NCI-H2196 (cell line): Measurements from ENCODE around the gene PPP1R9A.
A peak's percentile ranks its signal among the peaks of the same experiment; 100 is the strongest.

Experiments
- DNase-seq: peaks from one replicate; lab custom pipeline; 2025; ENCODE audit not compliant: unreplicated experiment; lab: John Stamatoyannopoulos, UW

The PPP1R9A gene

DNA sequence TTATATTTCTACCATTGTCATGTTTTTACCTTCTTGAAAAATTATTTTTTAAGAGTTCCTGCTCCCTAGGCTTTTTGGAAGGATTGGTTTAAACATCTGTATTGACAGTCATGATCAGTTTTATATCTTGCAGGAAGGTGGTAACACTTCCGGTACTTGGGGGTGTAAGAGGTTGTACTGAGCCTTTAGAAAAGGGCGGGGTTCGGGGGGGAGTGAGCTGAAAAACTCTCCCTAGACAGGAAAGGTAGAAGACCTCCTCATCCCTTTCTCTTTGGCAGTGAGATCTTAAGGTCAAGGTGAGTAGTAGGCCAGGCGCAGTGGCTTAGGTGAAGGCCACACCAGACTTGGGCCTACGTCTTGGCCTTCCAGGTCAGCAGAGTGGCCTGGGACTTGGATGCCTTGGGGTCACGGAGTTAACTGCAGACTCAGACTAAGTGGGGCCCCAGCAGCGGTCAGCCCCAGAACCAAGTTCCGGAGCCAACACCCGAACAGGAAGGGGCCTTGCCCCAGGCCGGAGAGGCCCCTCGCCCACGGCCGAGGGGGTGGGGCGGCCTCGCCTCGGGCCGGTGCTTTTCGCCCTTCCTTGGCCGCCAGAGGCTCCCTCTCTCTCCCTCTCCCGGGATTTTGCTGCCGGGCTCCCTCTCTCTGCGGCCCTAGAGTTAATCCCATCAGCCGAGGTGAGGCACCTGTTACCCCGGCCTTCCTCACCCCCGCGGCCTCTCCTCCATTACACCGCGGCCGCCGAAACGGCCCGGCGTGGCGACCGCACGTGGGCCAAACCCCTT, at the start of gene PPP1R9A:
Gene PPP1R9A (plus strand): TSS at position 569 of the 785 bp plus-strand sequence. CDS start 2,520 bp downstream, outside the sequence.
- DNase-seq = peak; percentile 53

DNA sequence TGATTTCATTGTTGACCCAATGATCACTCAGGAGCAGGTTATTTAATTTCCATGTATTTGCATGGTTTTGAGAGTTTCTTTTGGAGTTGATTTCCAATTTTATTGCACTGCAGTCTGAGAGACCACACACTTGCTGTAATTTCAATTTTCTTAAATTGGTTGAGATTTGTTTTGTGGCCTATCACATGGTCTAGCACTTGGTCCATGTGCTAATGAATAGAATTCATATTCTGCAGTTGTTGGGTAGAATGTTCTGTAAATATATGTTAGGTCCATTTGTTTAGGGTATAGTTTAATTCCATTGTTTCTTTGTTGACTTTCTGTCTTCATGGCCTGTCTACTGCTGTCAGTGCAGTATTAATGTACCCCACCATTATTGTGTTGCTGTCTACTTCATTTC, 36.3 kb upstream of the PPP1R9A start:
- no peak for DNase-seq

DNA sequence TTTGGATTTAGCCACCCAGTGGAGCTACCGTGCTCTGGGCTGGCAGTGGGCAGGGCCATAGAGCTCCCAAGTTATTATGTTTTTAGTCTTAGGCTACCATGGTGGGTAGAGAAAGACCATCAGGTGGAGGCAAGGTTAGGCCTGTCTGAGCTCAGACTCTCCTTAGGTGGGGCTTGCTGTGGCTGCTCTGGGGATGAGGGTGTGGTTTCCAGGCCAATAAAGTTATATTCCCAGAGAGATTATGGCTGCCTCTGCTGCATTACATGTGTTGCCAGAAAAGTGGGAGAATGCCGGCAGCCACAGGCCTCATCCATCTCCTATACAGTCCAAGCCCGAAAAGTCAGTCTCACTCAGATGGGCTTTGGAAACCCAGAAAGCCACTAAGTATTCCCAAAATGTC, 34.2 kb upstream of the PPP1R9A start:
- no peak for DNase-seq

DNA sequence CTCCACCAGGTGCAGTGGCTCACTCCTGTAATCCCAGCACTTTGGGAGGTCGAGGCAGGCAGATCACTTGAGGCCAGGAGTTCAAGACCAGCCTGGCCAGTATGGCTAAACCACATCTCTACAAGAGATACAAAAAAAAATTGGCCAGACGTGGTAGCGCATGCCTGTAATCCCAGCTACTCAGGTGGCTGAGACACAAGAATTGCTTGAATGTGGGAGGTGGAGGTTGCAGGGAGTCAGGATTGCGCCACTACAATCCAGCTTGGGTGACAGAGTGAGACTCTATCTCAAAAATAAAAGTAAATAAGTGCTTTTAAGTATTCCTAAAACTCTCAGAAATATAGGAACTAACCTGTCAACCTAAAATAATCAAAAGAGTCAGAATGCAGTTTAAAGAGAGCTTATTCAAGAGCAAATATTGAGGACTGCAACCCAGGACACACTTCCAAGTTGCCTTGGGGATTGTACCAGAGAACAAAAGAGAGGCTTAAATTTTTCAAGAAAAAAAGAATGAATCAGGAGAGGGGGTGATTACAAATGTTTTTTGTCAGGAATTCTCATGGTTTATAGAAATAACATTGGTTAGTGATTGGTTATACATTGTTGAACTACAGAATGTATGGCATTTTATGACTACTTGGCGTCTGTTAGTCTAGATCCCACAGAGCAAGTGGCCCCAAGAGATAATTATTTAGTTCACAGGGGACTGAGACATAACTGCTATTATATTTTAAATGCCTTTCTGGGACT, 33.2 kb upstream of the PPP1R9A start:
- no peak for DNase-seq

DNA sequence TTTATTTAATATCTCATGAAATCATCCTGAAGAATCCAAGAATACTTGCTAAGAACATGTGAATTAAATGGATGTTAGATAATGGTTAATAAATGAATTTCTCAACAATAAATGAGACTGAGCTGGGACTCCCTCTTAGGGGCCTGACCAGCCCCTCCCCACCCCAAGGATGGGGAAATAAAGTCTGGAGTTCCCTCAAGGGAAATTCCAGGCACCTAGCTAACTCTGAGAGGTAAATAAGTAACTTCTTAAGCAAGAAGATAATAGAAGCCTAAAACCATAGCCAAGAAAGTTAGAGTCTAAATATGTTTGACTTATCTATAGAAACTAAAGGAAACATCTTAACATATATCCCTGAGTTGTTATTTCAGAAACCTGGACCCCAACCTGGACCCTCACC, 32.2 kb upstream of the PPP1R9A start:
- DNase-seq = no peak

DNA sequence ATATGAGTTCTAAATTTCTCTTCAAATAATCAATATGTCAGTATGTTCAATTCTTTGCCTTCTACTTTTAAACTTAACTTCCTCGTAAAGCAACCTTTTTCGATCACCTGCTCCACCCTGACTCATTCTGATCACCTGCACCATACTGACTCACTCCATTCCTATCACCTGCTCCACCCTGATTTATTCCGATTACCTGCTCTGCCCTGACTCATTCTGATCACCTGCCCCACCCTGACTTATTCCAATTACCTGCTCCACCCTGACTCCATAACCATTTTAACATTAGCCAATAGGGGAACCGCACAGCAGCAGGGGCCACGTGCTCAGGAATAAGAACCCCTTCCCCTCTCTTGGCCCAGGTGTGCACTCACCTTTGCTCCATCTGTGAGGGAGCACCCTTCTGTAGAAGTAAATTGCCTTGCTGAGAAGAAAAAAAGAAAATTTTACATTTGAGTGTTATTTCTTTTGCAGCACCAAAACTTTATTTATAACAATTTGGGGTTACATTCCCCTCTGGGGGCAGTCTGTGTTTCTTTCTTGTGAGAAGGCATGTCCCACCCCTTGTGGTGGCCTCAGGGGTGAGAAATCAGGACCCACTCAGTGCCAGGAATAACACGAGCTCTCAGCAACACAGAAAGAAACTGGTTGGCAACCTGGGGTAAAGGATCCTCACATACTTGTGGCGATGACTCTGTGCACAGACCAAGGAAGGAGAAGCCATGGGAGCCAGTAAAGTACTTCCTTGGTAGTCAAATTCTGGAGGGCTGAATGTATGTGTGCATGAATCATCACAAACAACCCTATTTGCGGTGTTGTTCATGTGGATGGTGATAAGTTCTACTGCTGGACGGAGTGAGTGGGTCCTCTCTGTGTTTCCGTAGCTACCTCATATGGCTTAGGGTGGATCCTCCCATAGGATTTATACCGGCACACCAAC, 29.4 kb upstream of the PPP1R9A start:
- DNase-seq = no peak

DNA sequence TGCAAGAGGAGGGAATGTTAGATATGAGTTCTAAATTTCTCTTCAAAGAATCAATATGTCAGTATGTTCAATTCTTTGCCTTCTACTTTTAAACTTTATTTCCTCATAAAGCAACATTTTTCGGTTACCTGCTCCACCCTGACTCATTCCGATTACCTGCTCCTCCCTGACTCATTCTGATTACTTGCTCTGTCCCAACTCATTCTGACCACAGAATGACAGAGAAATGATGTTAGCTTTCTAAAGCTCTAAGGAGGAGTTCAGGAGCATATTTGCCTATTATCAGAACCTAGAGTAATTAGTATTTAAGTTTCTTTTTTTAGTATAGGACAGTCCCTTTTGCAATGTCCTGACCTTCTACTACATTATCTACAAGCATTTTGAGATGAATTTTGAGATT, 24.5 kb upstream of the PPP1R9A start:
- DNase-seq = no peak

DNA sequence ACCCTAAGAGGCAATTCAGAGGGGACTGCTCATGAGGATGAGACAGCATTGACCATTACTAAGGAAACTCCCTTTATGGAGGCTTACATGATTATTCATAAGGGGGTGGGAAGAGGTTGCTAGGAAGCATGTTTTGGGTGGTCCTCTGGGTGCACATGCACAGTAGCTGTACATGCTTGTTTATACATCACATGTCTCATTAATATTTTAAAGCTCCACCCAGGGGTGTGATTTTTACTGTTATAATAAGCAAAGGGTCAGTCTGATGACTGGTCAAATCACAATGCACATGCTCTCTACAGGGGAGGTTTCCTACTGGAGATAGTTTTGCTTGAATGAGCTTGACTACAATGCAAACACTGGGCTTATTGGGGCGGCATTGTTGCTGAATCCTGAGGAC, 23.8 kb upstream of the PPP1R9A start:
- no peak for DNase-seq

DNA sequence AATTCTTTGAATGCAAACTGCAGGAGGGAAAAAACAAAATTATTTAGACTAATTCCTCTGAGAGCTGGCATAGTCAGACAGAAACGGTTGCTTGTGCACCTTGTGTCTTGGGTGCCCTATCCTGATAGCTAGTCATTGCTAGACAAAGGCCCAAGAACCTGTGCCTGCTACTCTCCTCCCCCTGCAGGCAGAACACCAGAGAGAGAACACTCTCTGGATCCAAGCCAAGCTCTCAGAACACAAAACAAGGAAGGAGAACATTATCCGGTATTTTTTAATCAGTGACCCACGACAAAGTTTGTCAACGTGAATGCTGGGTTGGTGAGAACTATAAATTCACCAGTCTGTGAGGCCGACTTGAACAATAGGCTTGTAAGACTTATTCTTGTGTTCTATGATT, 18.8 kb upstream of the PPP1R9A start:
- DNase-seq = peak; percentile 58

DNA sequence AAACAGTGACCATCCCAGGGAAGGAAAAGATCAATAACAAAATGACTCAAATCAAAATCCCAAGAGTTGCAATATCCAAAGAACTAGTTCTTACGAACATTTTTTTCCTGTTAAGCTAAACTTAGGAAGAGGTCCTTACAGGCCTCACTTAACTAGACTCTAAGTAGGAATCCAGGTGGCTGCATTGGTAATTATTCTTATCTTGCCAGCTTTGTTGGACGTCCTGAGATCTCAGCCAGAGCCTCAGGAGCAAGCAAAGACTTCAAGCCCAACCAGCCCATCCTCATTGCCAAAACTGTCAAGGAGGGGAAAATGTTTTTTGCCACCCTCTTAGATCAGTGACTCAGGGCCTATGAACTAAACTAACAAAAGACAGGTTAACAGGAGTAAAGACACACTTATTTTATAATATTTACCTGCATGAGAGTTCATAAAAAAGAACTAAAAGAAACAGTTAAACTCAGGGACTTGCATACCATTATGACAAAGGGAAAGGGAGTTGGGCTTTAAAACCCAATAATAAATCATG, 18.3 kb upstream of the PPP1R9A start:
- no peak for DNase-seq

DNA sequence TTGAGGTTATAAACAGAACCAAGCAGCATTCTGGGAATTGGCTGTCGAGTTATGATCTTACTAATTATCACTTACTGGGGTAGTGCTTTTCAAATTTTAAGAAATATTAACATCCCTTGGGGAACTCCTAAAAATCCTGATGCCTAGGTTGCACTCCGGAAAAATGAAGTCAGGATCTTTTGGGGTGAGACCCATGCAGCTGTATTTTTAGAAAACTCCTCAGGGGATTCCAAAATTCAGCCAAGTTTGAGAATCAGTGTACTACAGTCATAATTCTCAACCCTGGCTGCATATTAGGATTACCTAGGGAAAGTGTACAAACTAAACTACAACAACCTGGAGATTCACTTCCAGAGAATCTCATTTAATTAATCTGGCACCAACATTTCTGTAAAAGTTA, 17.2 kb upstream of the PPP1R9A start:
- no peak for DNase-seq

DNA sequence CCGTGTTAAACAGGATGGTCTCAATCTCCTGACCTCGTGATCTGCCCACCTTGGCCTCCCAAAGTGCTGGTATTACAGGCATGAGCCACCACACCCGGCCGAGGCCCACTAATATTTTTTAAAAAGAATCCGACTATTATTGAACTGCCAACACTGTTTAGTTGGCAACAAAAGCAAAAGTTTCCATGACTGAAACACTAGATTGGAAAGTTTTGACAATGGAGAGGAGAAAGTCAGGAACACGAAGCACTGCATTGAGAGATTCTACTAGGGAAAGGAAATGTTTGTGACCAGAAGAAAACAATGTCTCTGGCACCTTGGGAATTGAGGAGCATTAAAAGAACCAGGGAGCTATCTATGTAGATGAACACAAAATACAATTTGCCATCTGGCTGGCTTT, 13.7 kb upstream of the PPP1R9A start:
- no peak for DNase-seq

DNA sequence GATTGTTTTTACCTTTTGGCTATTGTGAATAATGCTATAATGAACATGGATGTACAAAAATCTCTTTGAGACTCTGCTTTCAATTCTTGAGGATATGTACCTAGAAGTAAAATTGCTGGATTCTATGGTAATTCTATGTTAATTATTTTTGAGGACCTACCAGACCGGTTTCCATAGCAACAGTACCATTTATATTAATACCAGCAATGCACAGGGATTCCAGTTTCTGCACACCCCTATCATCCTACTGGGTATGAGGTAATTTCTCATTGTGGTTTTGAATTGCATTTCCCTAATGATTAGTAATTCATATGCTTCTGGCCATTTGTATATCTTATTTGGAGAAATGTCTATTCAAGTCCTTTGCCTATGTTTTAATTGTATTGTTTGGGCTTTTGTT, 9.9 kb upstream of the PPP1R9A start:
- DNase-seq = no peak

DNA sequence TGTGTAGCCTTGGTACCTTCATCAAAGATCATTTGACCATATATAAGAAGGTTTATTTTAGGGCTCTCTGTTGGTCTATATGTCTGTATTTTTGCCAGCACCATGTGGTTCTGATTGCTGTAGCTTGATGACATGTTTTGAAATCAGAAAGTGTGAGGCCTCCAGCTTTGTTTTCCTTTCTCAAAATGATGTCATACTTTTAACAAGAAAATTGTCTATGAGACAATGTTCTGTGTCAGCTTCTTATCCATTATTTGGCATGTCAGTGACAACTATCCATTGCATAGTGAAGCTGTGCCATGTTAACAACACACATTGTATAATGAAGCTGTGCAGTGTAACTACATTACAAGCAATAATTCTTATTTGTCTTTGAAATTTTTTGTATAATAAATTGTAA, 9.1 kb upstream of the PPP1R9A start:
- no peak for DNase-seq

DNA sequence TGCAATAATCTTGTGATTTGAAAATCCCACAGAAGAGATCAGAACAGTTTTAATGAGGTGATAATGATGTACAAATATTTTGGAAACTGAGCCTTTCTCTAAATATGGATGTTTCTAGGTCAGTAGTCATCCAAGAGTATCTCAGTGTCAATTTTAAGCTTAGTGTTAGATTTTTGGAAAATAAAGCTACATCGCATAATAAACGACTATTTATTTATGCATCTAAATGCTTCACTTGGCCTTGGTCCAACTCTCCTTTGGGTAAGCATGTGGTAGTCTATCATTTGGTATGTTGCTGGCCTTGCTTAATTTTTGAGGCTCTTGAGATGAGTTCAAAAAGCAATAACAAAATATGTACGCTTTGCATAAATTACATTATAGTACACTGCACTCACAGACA, 5.4 kb upstream of the PPP1R9A start:
- DNase-seq = no peak

DNA sequence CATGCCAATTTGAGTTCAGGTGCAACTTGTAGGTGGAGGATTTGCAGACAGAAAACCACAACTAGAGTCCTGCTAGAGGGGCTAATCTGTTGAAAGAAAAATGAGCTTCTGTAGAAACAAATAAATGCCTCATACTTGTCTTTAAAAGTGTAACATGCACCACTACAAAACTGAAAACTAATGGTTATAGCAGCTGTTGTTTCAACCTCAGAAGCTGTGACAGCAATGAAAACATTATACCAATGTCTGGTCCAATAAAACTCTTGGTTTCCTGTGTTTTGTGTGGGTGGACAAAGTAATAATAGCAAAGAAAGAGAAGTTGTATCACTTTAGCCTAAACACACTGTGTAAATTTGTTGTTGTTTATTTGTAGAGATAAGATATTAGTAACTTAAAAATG, 3.4 kb upstream of the PPP1R9A start:
- DNase-seq = no peak

DNA sequence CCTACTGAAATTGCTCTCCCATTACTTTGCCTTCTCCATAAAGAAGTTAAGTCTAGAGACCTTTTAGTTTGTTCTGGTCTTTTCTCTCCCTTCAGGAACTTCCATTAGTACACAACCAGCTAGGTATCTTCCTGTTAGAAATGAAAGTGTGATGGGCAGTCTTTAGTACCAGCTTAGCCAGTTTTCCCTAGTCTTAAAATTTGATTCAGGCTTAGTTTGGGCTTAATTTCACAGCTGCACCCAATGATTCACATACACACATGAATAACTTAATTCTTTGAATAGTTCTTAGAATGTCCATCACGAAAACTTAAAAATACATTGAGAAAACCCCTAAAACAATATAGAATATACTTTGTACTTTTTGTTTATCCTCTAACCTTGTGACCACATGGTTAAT, 2.4 kb upstream of the PPP1R9A start:
- DNase-seq = no peak

DNA sequence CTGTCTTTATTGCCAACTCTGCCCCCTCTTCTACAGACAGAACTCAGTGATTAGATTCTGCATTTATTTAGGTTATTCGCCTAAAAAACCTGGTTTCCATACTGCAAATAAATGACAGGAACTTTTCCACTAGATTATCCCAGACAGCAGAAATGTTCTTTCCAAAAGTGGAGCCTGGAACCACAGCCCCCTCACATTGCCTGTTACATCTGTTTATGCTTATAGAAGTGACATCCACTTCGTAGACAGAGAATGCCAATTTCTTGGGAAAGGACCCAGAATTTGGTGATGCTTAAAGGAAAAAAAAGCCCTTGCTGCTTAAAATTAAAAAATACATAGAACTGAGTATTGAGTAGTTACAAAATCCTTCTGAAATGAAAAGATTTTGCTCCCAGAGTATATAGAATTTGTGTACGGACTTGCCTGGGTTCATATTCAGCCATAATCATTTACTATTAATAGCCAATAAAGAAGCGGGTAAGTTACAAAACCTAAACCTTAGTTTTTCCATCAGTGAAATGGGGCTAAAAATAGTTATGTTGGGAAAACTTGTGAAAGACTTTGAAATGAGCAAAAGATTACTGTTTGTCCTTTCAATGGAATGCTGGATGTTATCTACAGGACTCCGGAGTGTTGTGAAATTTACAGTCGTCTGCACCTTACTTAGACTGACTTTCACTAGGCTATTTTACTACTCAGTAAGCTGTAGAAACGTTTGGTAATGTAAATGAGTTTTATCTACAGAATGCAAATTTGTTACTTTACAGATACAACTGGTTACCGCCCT, 1.1 kb upstream of the PPP1R9A start:
- no peak for DNase-seq

DNA sequence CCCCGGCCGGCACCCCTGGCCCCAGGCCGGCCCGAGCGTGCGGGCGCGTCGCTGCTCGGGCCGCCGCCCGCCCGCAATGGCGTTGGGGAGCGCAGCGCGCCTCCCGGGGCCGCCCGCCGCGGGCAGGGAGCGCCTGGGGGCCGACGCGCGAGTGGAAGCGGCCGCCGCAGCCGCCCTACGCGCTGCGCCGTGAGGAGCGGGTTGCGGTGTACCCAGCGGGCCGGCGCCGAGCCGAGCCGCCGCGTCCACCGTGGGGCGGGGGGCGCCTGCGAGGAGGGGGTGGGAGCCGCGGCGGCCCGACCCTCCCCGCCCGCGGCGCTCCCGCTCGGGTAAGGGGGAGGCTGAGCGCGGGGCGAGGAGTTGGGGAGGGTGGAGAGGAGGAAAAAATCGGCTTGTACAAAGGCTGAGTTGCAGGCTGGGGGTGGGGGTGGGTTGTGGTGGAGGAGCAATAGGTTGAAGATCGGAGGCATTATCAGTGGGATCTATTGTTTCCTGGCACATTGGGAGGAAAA, 473 bp downstream of the PPP1R9A start:
- DNase-seq = peak; percentile 53
